HFFc6 (cell line): Measurements from ENCODE around the gene MED13L. TPM values are rescaled to one million over a fixed set of nuclear protein-coding genes. Genes with fewer than 3 reads are reported as not detected.
A peak's percentile ranks its signal among the peaks of the same experiment; 100 is the strongest.

Source experiments
- DNase-seq: peaks from one replicate; pipeline ENCODE4 v3.0.0-alpha.2; 2018
- H3K27ac Mint-ChIP-seq: 2 replicates; pipeline ENCODE4 v1.8.0; 2020; ENCODE audit warnings: mild to moderate bottlenecking, mixed read lengths
- H3K27me3 Mint-ChIP-seq: 2 replicates; pipeline ENCODE4 v1.8.0; 2021; ENCODE audit warnings: mild to moderate bottlenecking, moderate library complexity, mixed read lengths; ENCODE audit not compliant: insufficient read depth
- H3K36me3 Mint-ChIP-seq: 2 replicates; pipeline ENCODE4 v1.8.0; 2021; ENCODE audit warnings: low read depth, mixed read lengths
- H3K4me1 Mint-ChIP-seq: 2 replicates; pipeline ENCODE4 v1.8.0; 2020; ENCODE audit warnings: low read depth, mixed read lengths
- H3K4me3 Mint-ChIP-seq: 2 replicates; pipeline ENCODE4 v1.8.0; 2020; ENCODE audit warnings: mild to moderate bottlenecking, moderate library complexity, mixed read lengths
- H3K9me3 Mint-ChIP-seq: 2 replicates; pipeline ENCODE4 v1.8.0; 2020; ENCODE audit warnings: mild to moderate bottlenecking, mixed read lengths
- CTCF ChIP-seq: fragments of 200-600 bp; sonication (generic); IDR thresholded peaks from 2 replicates; pipeline ENCODE4 v1.5.0; 2021; ENCODE audit warnings: antibody characterized with exemption, mild to moderate bottlenecking
- total RNA-seq, 6 experiments: library from RNA; stranded (reverse); fragmentation: NEBNext Ultra II Directional; extraction: Animal tissue kit (Norgen Biotek cat#: 25700); gene quantifications; 2 replicates in 1 of 6; 3 replicates in 5 of 6; pipeline ENCODE4 v1.2.3, GENCODE V29; 2021

MED13L gene
- total RNA-seq, 6 experiments from 2014 or later, result 74.5 to 84.2 (median 77.7) TPM

GRCh38 chr12:116002890-116003536 lies 274.5 kb downstream of the MED13L start:
- TF ChIP-seq CTCF, result no peak
- Mint-ChIP-seq H3K36me3 (peaks cover 21% of the 10 kb centered on the region), H3K4me3 (no peak overlapping the region; the same call in 1 of the 2 replicates), H3K27ac (no peak overlapping the region), H3K4me1 (peaks cover 29% of the 10 kb centered on the region), H3K27me3 (peaks cover 2% of the 10 kb centered on the region), H3K9me3 (no peaks in the 10 kb centered on the region)
- DNase-seq, result no peak

GRCh38 chr12:116000252-116000651 lies 277.2 kb downstream of the MED13L start:
- H3K27ac Mint-ChIP-seq, result no peak overlapping the region

DNA sequence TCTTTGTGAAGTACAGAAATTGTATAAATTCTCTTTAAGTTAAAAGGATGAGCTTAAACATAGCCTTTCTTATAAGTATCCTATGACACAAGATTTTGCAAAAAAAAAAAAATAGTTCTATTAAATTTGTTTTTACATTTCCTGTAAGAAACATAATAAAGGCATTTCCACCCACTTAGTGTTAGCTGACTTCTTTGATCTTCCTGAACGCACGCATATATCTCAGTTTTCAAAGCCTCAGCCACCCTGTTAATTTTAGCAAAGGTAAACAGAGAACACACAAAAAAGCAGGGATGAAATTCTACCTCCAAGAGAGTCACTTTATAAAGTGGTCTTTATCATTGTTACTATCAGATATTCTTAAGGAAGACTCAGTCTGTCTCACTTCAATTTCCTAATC lies 277.9 kb downstream of the MED13L start:
- H3K4me1 Mint-ChIP-seq, result peaks cover 19% of the 10 kb centered on the region
- peaks cover 13% of the 10 kb centered on the region for H3K36me3 Mint-ChIP-seq
- TF ChIP-seq CTCF, result no peak
- H3K4me3 Mint-ChIP-seq, result no peak overlapping the region
- H3K27me3 Mint-ChIP-seq, result no peaks in the 10 kb centered on the region; the same call in none of the 2 replicates
- H3K27ac Mint-ChIP-seq, result no peak overlapping the region; the same call in 1 of the 2 replicates
- DNase-seq, result no peak
- H3K9me3 Mint-ChIP-seq, result no peaks in the 10 kb centered on the region

More at GRCh38 chr12:116000252-116000651, 277.2 kb downstream of the MED13L start:
- Mint-ChIP-seq H3K36me3 (peaks cover 13% of the 10 kb centered on the region), H3K9me3 (no peaks in the 10 kb centered on the region), H3K4me3 (no peak overlapping the region), H3K27me3 (no peaks in the 10 kb centered on the region; the same call in none of the 2 replicates), H3K4me1 (peaks cover 23% of the 10 kb centered on the region)
- DNase-seq, result no peak
- no peak for TF ChIP-seq CTCF

DNA sequence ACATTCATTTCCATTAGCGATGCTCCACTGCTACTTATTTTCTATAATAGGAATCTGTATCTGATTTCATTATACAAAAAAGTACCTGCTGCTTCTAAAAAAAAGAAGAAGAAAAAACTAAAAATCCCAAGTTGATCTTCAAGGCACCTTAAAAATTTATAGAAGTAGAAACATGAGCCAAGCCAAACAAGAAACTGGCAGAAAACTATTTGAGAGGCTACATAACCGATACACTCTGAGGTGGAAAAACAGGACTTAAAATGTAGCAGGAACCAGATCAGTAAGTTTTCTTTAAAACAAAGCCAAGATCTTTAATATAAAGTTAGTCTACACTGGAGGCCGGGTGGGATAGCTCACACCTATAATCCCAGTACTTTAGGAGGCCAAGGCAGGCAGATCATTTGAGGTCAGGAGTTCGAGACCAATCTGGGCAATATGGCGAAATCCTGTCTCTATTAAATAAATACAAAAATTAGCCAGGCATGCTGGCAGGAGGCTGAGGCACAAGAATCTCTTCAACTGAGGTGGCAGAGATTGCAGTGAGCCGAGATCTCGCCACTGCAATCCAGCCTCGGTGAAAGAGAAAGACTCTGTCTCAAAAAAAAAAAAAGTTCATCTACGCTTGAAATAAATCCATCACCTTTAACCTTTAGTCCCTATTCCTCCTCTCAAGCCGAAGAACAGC lies 278.6 kb downstream of the MED13L start:
- TF ChIP-seq CTCF, result no peak
- H3K36me3 Mint-ChIP-seq, result peaks cover 9% of the 10 kb centered on the region
- H3K27me3 Mint-ChIP-seq, result no peaks in the 10 kb centered on the region; the same call in none of the 2 replicates
- DNase-seq, result no peak
- H3K27ac Mint-ChIP-seq, result peak overlapping the region; percentile 53
- no peaks in the 10 kb centered on the region for H3K9me3 Mint-ChIP-seq
- no peak overlapping the region for H3K4me3 Mint-ChIP-seq
- peaks cover 13% of the 10 kb centered on the region for H3K4me1 Mint-ChIP-seq

DNA sequence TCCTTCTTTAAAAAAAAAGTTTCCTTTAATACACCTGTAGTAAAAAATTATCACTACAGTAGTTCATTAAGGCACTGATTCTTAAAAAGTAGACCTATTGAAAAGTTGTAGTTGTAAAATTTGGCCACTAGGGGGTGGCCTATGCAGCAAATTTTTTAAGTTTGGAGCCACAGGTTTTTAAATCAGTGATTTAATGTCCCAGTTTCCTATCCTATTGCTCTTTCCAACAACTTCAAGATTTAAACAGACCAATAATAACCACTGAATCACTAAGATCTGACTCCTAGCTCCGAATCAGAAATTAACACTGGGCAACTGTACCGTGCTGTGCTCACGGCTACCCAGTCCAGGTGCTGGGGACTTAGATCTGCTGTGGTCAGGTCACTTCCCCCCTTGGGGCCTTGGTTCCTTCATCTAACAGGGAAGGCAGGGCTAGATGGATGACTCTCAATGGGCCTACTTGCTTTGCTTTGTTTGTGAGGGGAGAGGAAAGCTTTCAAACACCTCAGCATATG lies 279.3 kb downstream of the MED13L start:
- peak; percentile 57 for DNase-seq
- no peaks in the 10 kb centered on the region; the same call in none of the 2 replicates for H3K27me3 Mint-ChIP-seq
- H3K36me3 Mint-ChIP-seq, result peaks cover 8% of the 10 kb centered on the region
- H3K4me1 Mint-ChIP-seq, result peaks cover 11% of the 10 kb centered on the region
- H3K9me3 Mint-ChIP-seq, result no peaks in the 10 kb centered on the region
- no peak overlapping the region for H3K4me3 Mint-ChIP-seq
- peak overlapping the region; percentile 53 for H3K27ac Mint-ChIP-seq
- peak; percentile 97 for TF ChIP-seq CTCF
